Uterus (tissue), 2 donors: ENCODE results near the gene NGLY1.

Source experiments
- CTCF ChIP-seq, 4 experiments: fragments of 200-600 bp in 2 of 4; fragments of 450-650 bp in 2 of 4; sonication (generic) in 2 of 4; IDR thresholded peaks; one replicate each; pipeline ENCODE4 v1.5.1; 2016 to 2019; ENCODE audit warnings: antibody characterized with exemption in 4 of 4, mild to moderate bottlenecking in 2 of 4, moderate library complexity in 1 of 4
- POLR2A ChIP-seq, 2 donors: fragments of 450-650 bp; IDR thresholded peaks; one replicate each; pipeline ENCODE4 v1.6.1; 2016; ENCODE audit warnings: antibody characterized with exemption in 2 of 2, mild to moderate bottlenecking in 1 of 2, moderate library complexity in 1 of 2

GRCh38 chr3:25693238-25693637 is 90.0 kb downstream of the NGLY1 start:
- TF ChIP-seq CTCF (IDR thresholded peaks at IDR 0.05): no peak
- no peak for TF ChIP-seq POLR2A (IDR thresholded peaks at IDR 0.05)
